IPS-18a (cell line): ENCODE data around the gene ANKRD27.
"Not testable (repeated sequence)": the region's sequence is repeated elsewhere in the genome, so short reads cannot be mapped to it uniquely, and the experiment has no call there.

Experiments
- H3K27ac ChIP-seq: one replicate; pipeline ENCODE4 v1.5.1; 2013; ENCODE audit warnings: low read length
- H3K27me3 ChIP-seq: one replicate; pipeline ENCODE4 v1.6.1; 2013; ENCODE audit warnings: mild to moderate bottlenecking, low read length; ENCODE audit not compliant: control insufficient read depth, insufficient read depth
- H3K36me3 ChIP-seq: one replicate; pipeline ENCODE4 v1.6.1; 2013; ENCODE audit warnings: low read depth, low read length; ENCODE audit not compliant: control insufficient read depth
- H3K4me1 ChIP-seq: one replicate; pipeline ENCODE4 v1.6.1; 2013; ENCODE audit warnings: low read depth, low read length; ENCODE audit not compliant: control insufficient read depth
- H3K4me3 ChIP-seq: one replicate; pipeline ENCODE4 v1.5.1; 2013; ENCODE audit warnings: low read length
- H3K9ac ChIP-seq: one replicate; pipeline ENCODE4 v1.6.1; 2013; ENCODE audit warnings: mild to moderate bottlenecking, low read length, moderate library complexity
- H3K9me3 ChIP-seq: one replicate; pipeline ENCODE4 v1.6.1; 2013; ENCODE audit warnings: low read depth, low read length; ENCODE audit not compliant: control insufficient read depth

Gene ANKRD27

GRCh38 chr19:32669310-32669709, 5.7 kb downstream of the ANKRD27 start:
- Histone ChIP-seq H3K27me3 (peaks cover 12% of the 10 kb centered on the region), H3K36me3 (peaks cover 3% of the 10 kb centered on the region), H3K27ac (no peak overlapping the region), H3K9me3 (no peaks in the 10 kb centered on the region), H3K4me1 (no peaks in the 10 kb centered on the region), H3K4me3 (no peak overlapping the region), H3K9ac (no peak overlapping the region)

GRCh38 chr19:32666084-32666483, 8.9 kb downstream of the ANKRD27 start:
- H3K9ac ChIP-seq, result no peak overlapping the region
- H3K4me1 ChIP-seq, result no peaks in the 10 kb centered on the region
- no peak overlapping the region for H3K4me3 ChIP-seq
- peaks cover 3% of the 10 kb centered on the region for H3K36me3 ChIP-seq
- no peaks in the 10 kb centered on the region for H3K27me3 ChIP-seq
- no peak overlapping the region for H3K27ac ChIP-seq
- no peaks in the 10 kb centered on the region for H3K9me3 ChIP-seq

- Histone ChIP-seq H3K4me1 (no peaks in the 10 kb centered on the region), H3K4me3 (no peak overlapping the region), H3K27ac (no peak overlapping the region), H3K9ac (no peak overlapping the region), H3K27me3 (no peaks in the 10 kb centered on the region), H3K36me3 (peaks cover 10% of the 10 kb centered on the region), H3K9me3 (no peaks in the 10 kb centered on the region)
These were observed 12.8 kb downstream of the ANKRD27 start for GRCh38 chr19:32662186-32662585.

- no peak overlapping the region for H3K4me3 ChIP-seq
- no peak overlapping the region for H3K27ac ChIP-seq
- H3K9ac ChIP-seq, result no peak overlapping the region
- no peaks in the 10 kb centered on the region for H3K4me1 ChIP-seq
- no peaks in the 10 kb centered on the region for H3K9me3 ChIP-seq
- peaks cover 10% of the 10 kb centered on the region for H3K36me3 ChIP-seq
- no peaks in the 10 kb centered on the region for H3K27me3 ChIP-seq
These were observed 13.7 kb downstream of the ANKRD27 start for GRCh38 chr19:32661318-32661717.

- Histone ChIP-seq H3K27me3 (no peaks in the 10 kb centered on the region), H3K9me3 (no peaks in the 10 kb centered on the region), H3K27ac (no peak overlapping the region), H3K9ac (no peak overlapping the region), H3K36me3 (peaks cover 7% of the 10 kb centered on the region), H3K4me3 (no peak overlapping the region), H3K4me1 (no peaks in the 10 kb centered on the region)
These were observed 16.5 kb downstream of the ANKRD27 start for GRCh38 chr19:32658527-32658926.

- no peak overlapping the region for H3K27ac ChIP-seq
- H3K4me1 ChIP-seq, result no peaks in the 10 kb centered on the region
- H3K4me3 ChIP-seq, result no peak overlapping the region
- H3K9me3 ChIP-seq, result no peaks in the 10 kb centered on the region
- peaks cover 7% of the 10 kb centered on the region for H3K36me3 ChIP-seq
- no peaks in the 10 kb centered on the region for H3K27me3 ChIP-seq
- no peak overlapping the region for H3K9ac ChIP-seq
These were observed 16.9 kb downstream of the ANKRD27 start for GRCh38 chr19:32658075-32658474.

GRCh38 chr19:32656379-32656778, 18.6 kb downstream of the ANKRD27 start:
- not testable (repeated sequence) for H3K27ac ChIP-seq

GRCh38 chr19:32653599-32653915, 21.4 kb downstream of the ANKRD27 start:
- no peaks in the 10 kb centered on the region for H3K9me3 ChIP-seq

More at GRCh38 chr19:32656379-32656778, 18.6 kb downstream of the ANKRD27 start:
- not testable (repeated sequence) for H3K4me1 ChIP-seq, H3K36me3 ChIP-seq, H3K9me3 ChIP-seq, H3K9ac ChIP-seq, H3K27me3 ChIP-seq, H3K4me3 ChIP-seq

GRCh38 chr19:32652894-32653598, 21.9 kb downstream of the ANKRD27 start:
- Histone ChIP-seq H3K36me3 (peaks cover 13% of the 10 kb centered on the region), H3K4me3 (no peak overlapping the region), H3K9ac (no peak overlapping the region), H3K27ac (no peak overlapping the region), H3K27me3 (no peaks in the 10 kb centered on the region), H3K9me3 (no peaks in the 10 kb centered on the region), H3K4me1 (no peaks in the 10 kb centered on the region)

More at GRCh38 chr19:32653599-32653915, 21.4 kb downstream of the ANKRD27 start:
- Histone ChIP-seq H3K36me3 (peaks cover 14% of the 10 kb centered on the region), H3K27me3 (no peaks in the 10 kb centered on the region), H3K4me1 (no peaks in the 10 kb centered on the region), H3K27ac (no peak overlapping the region), H3K4me3 (no peak overlapping the region), H3K9ac (no peak overlapping the region)

GRCh38 chr19:32652331-32652730, 22.6 kb downstream of the ANKRD27 start:
- H3K4me3 ChIP-seq, H3K4me1 ChIP-seq, H3K27ac ChIP-seq, H3K9ac ChIP-seq, H3K9me3 ChIP-seq, H3K27me3 ChIP-seq: not testable (repeated sequence)
- H3K36me3 ChIP-seq, result peaks cover 21% of the 10 kb centered on the region

GRCh38 chr19:32651729-32652140, 23.2 kb downstream of the ANKRD27 start:
- no peaks in the 10 kb centered on the region for H3K27me3 ChIP-seq
- H3K27ac ChIP-seq, result no peak overlapping the region
- H3K36me3 ChIP-seq, result peaks cover 24% of the 10 kb centered on the region
- no peaks in the 10 kb centered on the region for H3K9me3 ChIP-seq
- H3K4me1 ChIP-seq, result no peaks in the 10 kb centered on the region
- no peak overlapping the region for H3K4me3 ChIP-seq
- no peak overlapping the region for H3K9ac ChIP-seq

GRCh38 chr19:32650671-32651070, 24.3 kb downstream of the ANKRD27 start:
- Histone ChIP-seq H3K4me1 (no peaks in the 10 kb centered on the region), H3K27me3 (no peaks in the 10 kb centered on the region), H3K9ac (no peak overlapping the region), H3K4me3 (no peak overlapping the region), H3K27ac (no peak overlapping the region), H3K9me3 (no peaks in the 10 kb centered on the region), H3K36me3 (peaks cover 24% of the 10 kb centered on the region)
